ENCODE data around the gene ATP9B.

The ATP9B gene

GRCh38 chr18:79335833-79336360, 266.7 kb downstream of the ATP9B start:
- no peak for DNase-seq

- no peak for DNase-seq
Observed at GRCh38 chr18:79336556-79337142, 267.5 kb downstream of the ATP9B start.

- DNase-seq = no peak
Observed at GRCh38 chr18:79337184-79337583, 268.0 kb downstream of the ATP9B start.

- DNase-seq = no peak
Observed at GRCh38 chr18:79337620-79338019, 268.4 kb downstream of the ATP9B start.

GRCh38 chr18:79339094-79339908, 270.1 kb downstream of the ATP9B start:
- no peak for DNase-seq

GRCh38 chr18:79343567-79344207, 274.5 kb downstream of the ATP9B start:
- DNase-seq = no peak

GRCh38 chr18:79344208-79344581, 275.0 kb downstream of the ATP9B start:
- DNase-seq = no peak

DNA sequence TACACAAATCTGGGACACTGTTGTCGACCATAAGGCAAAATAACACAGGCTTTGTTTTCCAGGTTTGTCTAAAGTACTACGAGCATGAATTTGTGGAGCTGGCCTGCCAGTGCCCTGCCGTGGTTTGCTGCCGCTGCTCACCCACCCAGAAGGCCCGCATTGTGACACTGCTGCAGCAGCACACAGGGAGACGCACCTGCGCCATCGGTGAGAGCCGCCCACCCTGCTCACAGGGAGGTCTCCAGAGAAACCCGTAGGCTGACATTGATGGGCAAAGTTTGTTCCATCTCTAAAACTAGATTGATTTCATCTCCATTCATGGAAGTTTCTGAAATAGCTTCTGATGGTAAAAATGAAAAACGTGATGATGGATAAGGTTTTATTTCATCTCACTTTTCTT, 276.2 kb downstream of the ATP9B start:
- DNase-seq = no peak

DNA sequence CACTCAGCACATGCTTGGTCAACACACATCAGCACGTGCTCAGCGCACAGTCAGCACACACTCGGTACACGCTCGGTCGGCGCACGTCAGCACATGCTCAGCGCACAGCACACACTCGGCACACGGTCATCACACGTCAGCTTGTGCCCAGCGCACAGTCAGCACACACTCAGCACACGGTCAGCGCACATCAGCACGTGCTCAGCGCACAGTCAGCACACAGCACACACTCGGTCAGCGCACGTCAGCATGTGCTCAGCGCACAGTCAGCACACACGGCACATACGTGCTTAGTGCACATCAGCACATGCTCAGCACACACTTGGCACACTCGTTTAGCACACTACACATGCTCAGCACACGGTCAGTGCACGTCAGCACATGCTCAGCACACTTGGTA, 276.8 kb downstream of the ATP9B start:
- no peak for DNase-seq

DNA sequence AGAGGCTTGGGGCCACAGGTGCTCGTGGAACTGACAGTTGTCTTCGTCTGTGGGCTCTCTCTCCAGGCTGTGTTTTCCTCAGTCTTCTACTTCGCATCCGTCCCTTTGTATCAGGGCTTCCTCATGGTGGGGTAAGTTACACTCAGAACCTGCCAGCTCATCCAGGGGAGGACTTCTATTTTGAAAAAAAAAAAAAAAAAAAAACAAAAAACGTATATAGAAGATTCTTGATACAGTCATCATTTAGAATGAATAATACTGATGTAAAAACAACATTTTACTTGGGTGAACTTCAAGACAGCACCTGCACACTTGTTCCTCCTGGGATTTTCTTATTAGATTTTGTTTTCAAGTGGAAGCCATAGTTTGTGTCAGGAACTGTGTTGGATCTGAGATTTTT, 278.9 kb downstream of the ATP9B start:
- DNase-seq = no peak

DNA sequence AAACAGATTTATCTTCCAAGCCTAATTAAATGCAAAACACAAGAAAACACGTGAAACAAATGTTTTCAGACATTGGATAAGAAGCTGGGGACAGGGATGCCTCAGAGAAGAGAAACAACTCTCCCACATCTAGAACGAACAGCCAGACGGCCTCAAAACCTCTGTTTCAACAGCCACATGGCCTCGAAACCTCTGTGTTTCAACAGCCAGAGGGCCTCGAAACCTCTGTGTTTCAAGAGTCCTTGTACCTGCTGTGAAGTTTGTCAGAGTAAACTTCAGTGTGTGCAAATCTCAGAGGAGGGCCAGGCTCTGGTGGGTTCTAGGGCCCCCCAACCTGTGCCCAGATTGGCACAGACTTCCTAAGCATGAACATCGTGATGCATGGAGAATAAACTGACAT, 283.2 kb downstream of the ATP9B start:
- DNase-seq = no peak

DNA sequence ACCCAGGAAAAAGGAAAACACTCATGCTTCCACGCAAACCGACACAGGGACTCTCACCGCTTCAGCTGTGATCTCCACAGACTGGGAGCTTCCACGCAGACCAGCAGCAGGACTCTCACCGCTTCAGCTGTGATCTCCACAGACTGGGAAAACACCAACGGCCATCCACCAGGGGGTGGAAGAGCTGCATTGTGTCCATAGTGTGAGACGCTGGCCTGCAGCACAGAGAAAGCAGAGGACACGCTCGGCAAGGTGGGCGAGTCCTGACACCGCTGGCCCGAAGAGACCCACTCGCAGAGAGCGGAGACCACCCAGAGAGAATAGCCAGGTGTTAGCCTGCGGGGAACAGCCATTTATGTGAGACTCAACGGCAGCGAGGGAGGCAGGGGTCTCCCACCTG, 284.1 kb downstream of the ATP9B start:
- DNase-seq = peak; percentile 31

- no peak for DNase-seq
Observed at GRCh38 chr18:79354350-79354749, 285.2 kb downstream of the ATP9B start.

DNA sequence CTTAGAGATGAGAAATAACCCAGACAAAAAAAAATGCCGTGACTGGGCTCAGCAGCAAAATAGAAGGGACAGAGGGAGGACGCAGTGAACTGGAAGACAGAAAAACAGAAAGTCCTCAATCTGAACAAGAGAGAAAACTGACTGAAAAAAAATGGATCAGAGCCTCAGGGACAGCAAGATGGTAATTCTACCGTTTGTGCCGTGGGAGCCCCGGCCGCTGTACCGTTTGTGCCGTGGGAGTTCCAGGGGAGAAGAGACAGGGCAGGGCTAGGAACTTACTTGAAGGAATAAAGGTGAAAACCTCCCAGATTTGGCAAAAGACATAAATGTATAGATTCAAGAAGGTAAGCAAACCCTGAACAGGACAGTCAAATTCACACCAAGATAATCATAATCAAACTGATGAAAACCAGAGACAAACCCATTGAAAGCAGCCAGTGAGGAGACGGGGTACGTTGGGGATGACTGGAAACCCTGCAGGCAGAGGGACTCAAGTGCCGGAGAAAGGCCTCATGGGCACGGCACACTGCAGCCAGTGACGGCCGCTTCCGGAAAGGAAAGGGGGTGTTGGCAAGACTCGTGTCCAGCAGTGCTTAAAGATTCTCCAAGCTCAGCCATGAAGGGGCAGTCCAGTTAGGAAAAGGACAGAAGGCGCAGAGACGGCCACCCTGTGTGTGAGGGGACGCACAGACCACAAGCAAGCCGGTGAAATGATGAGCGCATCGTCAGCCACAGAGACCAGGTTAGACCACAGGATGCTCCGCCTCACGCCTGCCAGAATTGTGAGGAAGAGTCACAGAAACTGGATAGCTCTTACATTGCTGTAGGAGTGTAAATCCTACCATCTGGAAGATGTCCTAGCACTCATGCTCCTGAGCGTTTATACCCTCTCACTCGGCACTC, 286.5 kb downstream of the ATP9B start:
- no peak for DNase-seq

- no peak for DNase-seq
Observed at GRCh38 chr18:79356435-79356834, 287.2 kb downstream of the ATP9B start.

GRCh38 chr18:79360933-79361332, 291.7 kb downstream of the ATP9B start:
- no peak for DNase-seq

GRCh38 chr18:79361766-79362522, 292.8 kb downstream of the ATP9B start:
- no peak for DNase-seq

GRCh38 chr18:79365701-79366100, 296.5 kb downstream of the ATP9B start:
- DNase-seq = no peak

DNA sequence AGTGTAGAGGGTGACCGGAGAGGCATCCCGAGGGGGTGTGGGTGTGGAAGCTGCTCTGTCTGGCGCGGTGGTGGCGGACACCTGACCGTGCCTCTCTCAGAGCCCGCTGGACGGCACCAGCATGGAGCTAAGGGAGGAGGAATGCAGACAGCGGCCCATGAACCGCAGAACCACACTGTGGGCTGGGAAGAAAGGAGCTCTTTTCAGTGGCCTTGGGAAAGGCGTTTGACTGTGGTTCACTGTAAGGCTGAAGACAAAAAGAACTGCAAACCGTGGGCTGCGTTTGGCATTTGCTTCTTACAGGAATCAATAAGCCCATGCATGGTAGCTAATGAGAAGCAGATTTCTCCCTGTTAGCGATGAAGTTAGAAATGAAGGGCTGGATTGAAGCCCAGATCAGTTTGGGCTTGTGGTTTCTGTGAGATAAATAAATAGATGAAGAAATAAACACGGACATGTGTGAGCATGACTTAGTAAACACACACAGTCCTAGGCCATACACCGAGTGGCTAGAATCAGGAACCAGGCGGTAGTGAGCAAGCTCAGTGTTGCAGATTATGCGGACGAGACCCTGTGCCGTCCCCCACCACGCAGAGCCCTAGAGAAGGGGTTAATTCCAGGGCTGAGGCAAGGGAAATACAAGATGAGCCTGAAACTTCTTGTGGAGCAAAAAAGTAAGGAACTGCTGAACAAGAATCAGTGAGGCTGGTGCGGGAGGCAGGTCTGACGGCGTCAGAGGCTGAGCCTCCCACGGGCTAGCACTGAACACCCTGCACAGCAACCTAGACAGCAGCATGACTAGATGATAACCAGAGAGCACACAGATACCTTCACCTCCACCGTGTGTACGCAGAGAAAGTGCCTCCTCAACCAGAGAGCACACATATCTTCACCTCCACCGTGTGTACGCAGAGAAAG, 297.2 kb downstream of the ATP9B start:
- no peak for DNase-seq

- DNase-seq = no peak
Observed at GRCh38 chr18:79367480-79367879, 298.3 kb downstream of the ATP9B start.

- no peak for DNase-seq
Observed at GRCh38 chr18:79367989-79368388, 298.8 kb downstream of the ATP9B start.

All from NCI-H146 (cell line).